GM06990 (cell line): ENCODE data around the gene ERN1.

Experiments used
- DNase-seq: peaks from one replicate; pipeline ENCODE4 v3.0.0-alpha.2; 2011; ENCODE audit not compliant: insufficient read length; ENCODE audit errors: extremely low read depth
- H3K27me3 ChIP-seq: replicated peaks from 2 replicates; pipeline ENCODE4 v1.6.0; 2011; ENCODE audit warnings: low read length; ENCODE audit not compliant: control insufficient read depth, insufficient read depth
- H3K36me3 ChIP-seq: 2 replicates; pipeline ENCODE4 v1.5.1; 2011; ENCODE audit warnings: low read length; ENCODE audit not compliant: control insufficient read depth, insufficient read depth
- H3K4me3 ChIP-seq: replicated peaks from 2 replicates; pipeline ENCODE4 v1.5.1; 2011; ENCODE audit warnings: low read depth, mild to moderate bottlenecking, control low read depth, low read length
- TF ChIP-seq, protein P1 (sequence below): IDR thresholded peaks from 2 replicates; pipeline ENCODE4 v1.5.1; 2011; ENCODE audit warnings: low read length, control low read depth, mild to moderate bottlenecking, inconsistent platforms; ENCODE audit not compliant: insufficient read depth, poor library complexity, severe bottlenecking

ERN1 gene

GRCh38 chr17:64048805-64049204, 81.1 kb downstream of the ERN1 start:
- H3K36me3 ChIP-seq = peaks cover 46% of the 10 kb centered on the region
- TF ChIP-seq, protein P1, sequence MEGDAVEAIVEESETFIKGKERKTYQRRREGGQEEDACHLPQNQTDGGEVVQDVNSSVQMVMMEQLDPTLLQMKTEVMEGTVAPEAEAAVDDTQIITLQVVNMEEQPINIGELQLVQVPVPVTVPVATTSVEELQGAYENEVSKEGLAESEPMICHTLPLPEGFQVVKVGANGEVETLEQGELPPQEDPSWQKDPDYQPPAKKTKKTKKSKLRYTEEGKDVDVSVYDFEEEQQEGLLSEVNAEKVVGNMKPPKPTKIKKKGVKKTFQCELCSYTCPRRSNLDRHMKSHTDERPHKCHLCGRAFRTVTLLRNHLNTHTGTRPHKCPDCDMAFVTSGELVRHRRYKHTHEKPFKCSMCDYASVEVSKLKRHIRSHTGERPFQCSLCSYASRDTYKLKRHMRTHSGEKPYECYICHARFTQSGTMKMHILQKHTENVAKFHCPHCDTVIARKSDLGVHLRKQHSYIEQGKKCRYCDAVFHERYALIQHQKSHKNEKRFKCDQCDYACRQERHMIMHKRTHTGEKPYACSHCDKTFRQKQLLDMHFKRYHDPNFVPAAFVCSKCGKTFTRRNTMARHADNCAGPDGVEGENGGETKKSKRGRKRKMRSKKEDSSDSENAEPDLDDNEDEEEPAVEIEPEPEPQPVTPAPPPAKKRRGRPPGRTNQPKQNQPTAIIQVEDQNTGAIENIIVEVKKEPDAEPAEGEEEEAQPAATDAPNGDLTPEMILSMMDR = no peak
- no peaks in the 10 kb centered on the region for H3K27me3 ChIP-seq
- no peak overlapping the region for H3K4me3 ChIP-seq
- no peak for DNase-seq

DNA sequence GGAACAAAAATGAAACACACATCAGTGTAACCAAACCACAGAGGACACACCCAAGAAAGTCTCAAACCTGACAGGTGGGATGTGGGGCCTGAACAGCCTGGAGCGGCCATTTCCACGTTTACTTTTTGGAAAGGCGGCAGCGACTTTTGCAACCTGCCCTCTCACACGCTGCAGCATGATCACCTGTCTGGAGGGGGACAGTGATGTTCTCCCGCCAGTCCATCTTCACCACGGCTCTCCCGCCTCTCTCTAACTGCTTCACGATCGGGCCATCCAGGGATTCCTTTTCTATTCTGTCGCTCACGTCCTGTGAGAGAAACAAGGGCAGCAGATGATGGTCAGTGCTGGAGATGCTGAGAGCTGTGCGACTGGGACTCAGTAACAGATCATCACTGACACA, 84.8 kb downstream of the ERN1 start:
- peaks cover 51% of the 10 kb centered on the region for H3K36me3 ChIP-seq
- H3K4me3 ChIP-seq = no peak overlapping the region
- TF ChIP-seq, protein P1 = no peak
- no peak for DNase-seq
- no peaks in the 10 kb centered on the region for H3K27me3 ChIP-seq

DNA sequence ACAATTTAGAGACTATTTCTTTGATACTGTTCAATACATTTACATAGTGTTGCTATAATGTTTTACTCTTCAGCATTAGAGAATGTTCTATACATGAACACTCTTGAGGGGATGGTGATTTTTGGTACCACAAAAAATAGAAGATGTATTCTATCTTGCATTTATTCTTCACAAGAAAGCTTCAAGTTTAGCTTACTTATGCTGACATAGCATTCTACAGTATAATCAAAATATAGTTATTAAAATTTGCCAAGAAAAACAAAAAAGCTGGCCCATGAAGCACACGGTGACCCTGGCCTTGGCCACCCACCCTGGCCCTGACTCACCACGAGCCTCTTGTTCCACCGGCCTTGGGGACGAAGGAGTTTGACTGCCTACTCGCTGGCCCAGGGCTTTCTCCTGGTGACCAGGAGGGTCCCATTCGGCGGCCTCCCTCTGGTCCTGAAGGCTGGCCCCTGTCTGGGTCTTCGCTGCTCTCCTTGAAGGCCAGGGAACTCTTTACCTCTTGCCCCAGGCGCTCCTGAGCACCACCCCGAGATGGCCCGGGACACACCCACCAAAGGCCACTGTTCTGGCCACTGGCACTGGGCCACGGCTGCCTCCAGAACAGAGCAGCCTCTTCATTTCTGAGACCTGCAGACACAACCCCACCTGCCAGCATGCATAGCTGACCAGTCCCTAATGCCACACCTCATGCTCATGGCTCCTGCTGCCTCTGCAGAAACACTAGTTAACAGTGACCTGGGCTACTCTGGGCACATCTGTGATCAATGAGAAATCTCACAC, 87.1 kb downstream of the ERN1 start:
- TF ChIP-seq, protein P1 = no peak
- peaks cover 47% of the 10 kb centered on the region for H3K36me3 ChIP-seq
- H3K27me3 ChIP-seq = no peaks in the 10 kb centered on the region
- DNase-seq = no peak
- no peak overlapping the region for H3K4me3 ChIP-seq

DNA sequence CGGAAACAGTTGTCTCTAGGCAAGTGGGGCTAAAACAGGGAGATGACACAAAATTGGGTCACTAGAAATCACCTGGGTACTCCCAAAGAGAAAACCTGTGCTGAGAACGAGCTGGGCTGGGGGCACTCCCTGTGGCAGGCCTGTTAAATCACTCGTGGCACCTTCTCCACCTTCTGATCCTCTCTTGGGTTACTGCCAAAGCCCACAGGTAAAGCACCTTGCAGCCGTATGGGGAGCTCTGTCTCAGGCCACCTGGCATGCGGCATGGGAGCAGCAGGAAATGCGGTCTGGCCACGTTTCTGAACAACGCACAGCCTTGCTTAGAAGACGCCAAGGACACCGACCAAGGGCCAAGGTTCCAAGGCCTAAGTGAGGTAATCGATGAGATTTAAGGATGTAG, 88.0 kb downstream of the ERN1 start:
- H3K4me3 ChIP-seq = no peak overlapping the region
- no peak for DNase-seq
- TF ChIP-seq, protein P1 = no peak
- H3K27me3 ChIP-seq = no peaks in the 10 kb centered on the region
- peaks cover 47% of the 10 kb centered on the region for H3K36me3 ChIP-seq

GRCh38 chr17:64040206-64040605, 89.7 kb downstream of the ERN1 start:
- TF ChIP-seq, protein P1 = no peak
- peaks cover 40% of the 10 kb centered on the region for H3K36me3 ChIP-seq
- DNase-seq = no peak
- no peak overlapping the region for H3K4me3 ChIP-seq
- H3K27me3 ChIP-seq = no peaks in the 10 kb centered on the region

DNA sequence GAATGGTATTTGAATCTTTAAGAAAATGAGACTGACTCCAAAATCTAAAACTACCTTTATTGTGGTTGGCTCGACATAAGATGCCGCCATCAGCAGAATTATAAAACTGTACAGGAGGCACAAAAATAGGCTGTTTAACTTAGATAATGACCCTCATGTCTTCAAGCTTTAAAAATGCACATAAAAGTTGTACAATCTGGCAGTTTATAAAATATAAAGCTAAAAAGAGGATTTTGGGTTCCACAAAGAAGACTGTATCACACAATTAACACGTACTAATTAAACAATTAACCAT, 90.9 kb downstream of the ERN1 start:
- H3K36me3 ChIP-seq = peaks cover 30% of the 10 kb centered on the region
- H3K27me3 ChIP-seq = no peaks in the 10 kb centered on the region
- no peak overlapping the region for H3K4me3 ChIP-seq
- no peak for DNase-seq
- TF ChIP-seq, protein P1 = no peak
